NCI-H345 treated with DMSO at 0.1 percent for 48 hours (cell line): Measurements from ENCODE around the gene LIN37.

ENCODE experiments used
- DNase-seq: peaks from one replicate; lab custom pipeline; 2025; ENCODE audit not compliant: unreplicated experiment; lab: John Stamatoyannopoulos, UW

Gene LIN37

DNA sequence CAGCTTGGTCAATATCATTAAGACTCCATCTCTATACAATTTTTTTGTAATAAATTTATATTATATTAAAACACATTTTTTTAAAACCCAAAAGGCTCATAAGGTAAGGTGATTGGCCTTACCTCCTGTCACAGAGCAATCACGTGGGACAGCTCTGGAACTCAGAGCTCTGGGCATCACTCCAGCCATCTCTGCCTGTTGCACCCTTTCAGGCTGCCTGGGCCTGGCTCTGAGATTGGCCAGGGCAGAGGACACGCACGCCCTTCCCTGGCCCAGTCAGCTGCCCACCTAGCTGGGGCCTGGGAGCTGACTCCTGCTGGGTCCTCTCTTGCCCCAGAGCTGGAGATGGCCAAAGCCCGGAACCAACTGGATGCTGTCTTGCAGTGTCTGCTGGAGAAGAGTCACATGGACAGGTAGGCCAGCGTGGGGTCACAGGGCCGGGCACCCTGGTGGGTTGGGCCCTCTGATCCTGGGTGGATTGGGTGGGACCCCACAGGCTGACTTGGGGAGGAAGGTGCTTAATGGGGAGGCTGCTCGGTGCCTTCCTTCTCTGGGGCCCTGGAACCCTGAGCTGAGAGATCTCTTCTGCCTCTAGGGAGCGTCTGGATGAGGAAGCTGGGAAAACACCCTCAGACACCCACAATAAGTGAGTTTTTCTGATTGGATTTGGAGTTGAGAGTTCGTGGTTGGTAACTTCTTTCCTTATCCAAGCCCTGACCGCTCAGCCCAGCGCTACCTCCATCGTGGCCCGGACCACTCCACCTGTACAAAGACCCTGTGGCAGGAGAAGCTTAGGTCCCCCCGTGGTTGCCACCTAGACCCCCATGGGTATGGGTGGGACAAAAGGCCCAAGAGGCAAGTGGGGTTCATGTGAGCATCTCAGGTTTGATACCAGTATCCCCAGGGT is 3.7 kb downstream of the LIN37 start:
- no peak for DNase-seq

DNA sequence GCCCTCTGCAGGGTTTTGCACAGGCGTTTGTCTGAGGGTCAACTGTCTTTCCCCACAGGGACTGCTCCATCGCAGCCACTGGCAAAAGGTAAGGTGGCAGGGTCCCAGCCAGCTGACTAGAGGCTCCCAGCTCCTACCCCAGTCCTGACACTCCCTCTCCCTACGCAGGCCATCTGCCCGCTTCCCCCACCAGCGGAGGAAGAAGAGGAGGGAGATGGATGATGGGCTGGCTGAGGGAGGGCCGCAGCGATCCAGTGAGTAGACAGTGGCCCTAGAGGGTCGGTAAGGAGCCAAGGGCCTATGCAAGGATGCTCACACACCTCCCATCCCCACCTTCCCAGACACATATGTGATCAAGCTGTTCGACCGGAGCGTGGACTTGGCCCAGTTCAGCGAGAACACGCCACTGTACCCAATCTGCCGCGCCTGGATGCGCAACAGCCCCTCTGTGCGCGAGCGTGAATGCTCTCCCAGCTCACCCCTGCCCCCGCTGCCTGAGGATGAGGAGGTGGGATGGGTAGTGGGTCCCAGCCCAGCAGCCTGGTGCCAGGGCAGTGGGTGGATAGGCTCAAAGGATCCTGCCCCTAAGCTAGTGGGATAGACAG is 4.5 kb downstream of the LIN37 start:
- no peak for DNase-seq

DNA sequence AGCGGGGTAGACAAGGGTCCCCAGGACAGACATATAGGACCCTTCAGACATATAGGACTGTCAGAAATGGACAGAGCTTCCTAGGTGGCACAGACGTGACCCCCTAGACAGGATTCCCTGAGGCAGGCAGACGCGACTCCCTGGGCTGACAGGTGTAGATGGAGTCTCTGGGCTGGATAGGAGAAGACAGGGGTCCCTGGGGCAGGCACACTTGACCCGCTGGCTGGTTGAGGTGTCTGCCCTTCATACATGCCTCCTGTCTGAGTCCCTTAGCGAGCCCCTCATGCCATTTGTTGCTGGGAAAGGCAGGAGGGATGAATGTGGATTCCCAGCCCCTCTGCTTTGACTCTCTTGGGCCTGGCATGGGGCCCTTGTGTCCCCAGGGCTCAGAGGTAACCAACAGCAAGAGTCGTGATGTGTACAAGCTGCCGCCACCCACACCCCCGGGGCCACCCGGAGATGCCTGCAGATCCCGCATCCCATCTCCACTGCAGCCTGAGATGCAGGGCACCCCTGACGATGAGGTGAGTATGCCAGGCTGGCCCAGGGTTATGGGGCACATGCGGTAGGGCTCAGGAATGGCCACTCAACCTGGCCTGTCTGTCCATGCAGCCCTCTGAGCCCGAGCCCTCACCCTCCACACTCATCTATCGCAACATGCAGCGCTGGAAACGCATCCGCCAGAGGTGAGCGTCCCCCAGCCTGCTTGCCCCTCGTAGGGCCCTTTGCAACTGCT is 5.4 kb downstream of the LIN37 start:
- DNase-seq: no peak

DNA sequence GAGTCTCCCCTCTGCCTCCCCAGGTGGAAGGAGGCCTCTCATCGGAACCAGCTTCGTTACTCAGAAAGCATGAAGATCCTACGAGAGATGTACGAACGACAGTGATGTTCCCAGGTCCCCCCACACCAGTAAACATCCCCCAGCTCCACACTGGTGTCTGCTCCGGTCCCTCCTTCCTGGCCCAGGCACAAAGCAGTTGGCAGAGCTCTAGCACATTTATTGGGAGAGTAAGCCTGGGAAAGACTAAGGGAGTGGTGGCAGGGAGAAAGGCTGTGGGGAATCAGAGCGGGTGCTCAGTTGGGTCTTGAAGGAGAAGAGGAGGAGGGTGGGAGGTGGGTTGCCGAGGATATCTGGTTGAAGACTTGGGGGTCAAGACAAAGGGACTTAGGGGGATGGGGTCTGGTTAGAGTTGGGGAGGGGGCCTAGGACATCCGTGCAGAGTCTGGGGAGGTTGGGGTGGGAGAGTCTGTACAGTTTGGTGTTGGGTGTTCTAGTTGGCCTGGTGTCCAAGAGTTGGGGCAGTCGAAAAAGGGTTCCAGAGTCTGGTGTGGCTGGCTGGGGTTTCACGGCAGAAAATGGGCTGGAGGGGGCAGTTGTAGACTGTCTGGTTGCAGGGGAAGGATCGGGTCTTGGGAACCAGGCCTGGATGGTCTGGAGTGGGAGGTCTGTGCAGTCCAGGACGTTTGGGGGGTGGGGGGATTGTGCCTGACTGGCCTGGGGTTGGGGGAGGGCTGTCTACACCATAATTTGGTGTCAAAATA is 6.2 kb downstream of the LIN37 start:
- no peak for DNase-seq

DNA sequence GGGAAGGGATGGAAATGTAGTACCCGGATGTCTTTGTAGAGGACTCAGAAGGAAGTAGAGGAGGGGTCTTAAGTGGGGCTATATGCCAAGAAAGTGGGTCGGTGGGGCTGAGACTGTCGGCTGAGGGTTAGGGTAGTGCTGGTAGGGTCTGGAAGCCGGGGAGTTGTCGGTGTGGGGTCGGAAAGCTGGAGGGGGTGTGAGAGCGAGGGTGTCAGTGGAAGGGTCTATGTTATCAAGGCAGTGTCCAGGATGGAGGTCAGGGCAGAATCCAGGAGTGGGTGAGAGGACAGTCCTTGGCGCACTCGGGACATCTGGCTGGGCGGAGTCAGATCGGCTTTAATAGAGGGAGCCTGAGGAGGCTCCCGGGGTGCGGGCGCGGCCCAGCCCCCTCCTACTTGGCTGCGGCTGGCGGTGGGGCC is 6.8 kb downstream of the LIN37 start:
- no peak for DNase-seq

DNA sequence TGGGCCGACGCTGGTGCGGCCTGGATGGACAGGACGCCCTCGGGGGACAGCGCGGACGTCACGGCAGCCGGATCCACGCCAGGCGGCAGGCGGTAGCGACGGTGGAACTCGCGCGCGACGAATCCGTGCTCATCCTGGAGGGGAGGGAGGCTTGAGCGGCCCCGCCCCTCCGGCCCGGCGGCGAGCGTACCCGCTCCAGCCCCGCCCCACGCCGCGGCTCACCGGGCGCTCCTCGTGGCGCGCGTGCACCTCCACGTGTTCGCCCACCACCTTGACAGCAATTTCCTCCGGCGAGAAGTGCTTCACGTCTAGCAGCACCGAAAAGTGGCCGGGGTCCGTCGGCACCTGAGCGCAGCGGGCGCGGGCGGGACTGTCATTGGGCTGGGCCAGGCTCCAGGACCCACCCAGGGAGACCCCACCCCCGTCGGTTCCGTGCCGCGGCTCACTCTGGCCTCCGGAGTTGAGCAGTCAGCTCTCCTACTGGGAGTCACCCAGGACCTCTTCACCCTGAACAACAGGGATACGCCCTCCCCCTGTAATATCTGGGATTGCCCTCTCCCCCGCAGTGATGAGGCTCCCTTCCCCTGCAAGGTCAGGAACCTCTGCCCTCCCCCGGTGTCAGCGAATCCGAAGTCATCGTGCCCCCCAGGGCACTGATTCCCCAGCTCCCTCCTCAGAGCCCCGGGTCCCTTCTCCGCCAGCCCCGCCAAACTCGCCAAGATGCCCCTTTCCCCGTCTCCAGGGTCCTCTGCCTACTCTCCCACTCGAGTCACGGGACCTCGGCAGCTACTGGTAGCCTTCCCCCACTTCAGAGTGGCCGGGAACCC is 7.4 kb downstream of the LIN37 start:
- DNase-seq: no peak

DNA sequence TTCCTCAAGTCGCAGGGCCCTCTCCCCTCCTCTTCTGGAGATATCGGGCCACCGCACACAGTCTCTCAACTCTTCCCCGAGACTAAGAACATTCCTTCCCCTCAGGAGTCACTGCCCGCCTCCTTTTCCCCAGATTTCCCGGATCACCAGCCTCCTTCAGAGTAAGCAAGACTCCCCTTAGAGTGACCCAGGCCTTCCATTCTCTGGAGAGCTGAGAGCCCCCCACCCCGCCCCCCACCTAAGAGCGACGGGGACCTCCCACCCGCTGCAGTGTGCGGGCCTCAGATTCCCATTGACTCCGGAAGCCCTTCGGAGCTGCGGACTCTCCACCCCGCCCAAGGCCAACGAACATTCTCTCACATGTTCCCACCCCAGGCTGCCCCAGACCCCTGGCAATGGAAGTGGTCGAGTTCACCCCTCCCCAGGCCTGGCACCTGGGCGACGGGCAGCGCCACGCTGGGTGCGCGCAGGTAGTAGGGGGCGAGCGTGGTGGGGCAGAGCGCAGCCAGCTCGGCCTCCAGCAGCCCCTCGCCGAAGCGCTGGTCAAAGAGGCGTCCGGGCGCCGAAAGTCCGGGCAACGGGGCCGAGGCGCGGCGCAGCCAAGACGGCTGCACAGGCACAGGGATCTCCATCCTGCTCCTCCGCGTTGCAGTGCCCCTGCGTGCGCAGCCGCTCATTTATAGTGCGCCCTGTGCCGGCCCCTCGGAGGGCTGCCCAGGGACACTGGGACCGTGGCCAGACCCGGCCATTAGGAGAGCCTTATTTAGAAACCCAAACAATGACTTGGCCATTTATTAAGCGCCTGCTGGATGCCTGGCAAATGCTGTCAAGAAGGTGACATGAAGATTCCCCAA is 8.2 kb downstream of the LIN37 start, which contains the start of gene HSPB6:
Gene HSPB6 (minus strand): TSS at position 653 of the 854 bp plus-strand sequence. CDS start 21 bp downstream, at position 632.
- no peak for DNase-seq

DNA sequence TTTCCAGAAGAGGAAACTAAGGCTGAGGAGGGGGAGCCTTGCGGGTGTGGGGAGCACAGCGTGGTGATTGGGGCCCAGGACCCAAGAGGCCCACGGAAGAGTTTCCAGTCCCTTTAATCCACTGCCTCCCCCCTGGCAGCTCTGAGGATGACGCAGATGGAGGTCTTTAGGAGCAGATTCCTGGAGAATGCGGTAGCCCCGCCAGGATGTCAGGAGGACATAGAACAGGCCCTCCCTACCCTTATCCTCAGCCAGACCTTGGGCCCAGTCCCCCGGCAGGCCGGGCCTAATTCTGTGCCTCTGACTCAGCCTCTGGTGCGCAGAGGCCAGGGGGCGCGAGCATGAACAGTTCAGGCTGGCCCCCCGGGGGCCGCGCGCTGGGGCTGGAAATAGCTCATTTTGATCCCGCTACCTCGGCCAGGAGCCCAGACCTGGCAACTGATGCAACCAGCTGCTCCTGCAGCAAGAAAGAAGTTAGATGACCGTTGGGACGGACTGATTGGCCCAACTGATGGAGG is 8.9 kb downstream of the LIN37 start:
- DNase-seq: no peak

DNA sequence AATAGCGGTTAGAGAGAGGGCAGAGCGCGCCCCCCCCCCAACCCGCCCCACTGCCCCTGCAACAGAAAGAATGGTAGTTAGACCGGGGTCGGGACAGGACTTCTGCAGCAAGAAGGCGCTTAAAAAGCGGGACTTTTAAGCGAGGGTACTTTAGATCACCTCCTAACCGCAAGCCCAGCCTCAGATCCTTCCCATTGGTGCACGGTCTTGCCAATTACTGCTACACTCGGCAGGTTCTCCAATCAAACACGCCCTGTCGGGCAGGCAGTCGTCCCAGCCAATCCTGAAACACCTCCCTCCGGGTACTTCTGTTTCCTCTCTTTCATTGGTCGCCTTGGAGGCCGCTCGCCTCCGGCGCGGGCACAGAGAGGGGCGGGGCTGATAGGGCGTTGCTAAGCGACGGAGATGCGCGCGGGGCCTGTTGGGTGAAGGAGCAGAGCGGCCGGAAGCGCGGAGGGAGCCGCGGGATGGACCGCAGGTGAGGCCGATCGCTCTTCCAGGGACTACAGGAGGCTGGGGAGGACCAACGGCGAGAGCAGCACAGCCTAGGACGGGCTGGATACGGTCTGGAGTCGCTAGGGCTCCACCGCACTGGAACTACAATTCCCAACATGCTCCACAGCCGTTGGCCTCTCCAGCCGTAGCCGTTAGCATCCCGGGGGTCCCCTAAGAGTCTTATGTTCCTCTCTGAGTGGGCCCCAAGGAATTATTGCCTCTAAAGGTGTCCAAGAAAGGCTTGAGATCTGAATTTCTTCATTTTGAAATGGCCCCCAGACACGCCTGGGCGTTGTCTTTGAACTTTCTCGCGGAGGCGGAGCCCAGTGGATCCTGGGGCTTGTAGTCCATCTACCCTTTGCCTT is 9.6 kb downstream of the LIN37 start, which contains the start of gene PROSER3:
Gene PROSER3 (plus strand): TSS at position 428 of the 860 bp plus-strand sequence. CDS start 40 bp downstream, at position 468.
- peak; percentile 100 for DNase-seq

DNA sequence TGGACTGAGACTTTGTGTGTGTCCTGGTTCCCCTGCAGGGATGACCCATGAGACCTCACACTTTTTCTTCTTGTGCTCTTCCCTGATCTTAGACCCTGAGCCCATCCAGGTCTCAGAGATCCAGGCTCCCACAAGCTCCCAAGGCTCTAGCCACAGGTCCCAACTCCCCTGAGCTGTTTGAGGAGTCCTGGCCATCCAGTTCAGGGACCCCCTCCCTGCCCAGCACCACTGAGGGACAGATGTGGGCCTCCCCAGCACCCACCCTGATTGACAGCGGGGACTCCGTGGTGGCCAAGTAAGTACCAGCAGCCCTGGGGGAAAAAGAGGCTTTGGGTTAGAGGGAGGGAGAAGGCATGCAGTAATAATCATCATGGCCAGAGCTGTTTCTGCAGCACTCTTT is 11.3 kb downstream of the LIN37 start:
- DNase-seq: no peak

DNA sequence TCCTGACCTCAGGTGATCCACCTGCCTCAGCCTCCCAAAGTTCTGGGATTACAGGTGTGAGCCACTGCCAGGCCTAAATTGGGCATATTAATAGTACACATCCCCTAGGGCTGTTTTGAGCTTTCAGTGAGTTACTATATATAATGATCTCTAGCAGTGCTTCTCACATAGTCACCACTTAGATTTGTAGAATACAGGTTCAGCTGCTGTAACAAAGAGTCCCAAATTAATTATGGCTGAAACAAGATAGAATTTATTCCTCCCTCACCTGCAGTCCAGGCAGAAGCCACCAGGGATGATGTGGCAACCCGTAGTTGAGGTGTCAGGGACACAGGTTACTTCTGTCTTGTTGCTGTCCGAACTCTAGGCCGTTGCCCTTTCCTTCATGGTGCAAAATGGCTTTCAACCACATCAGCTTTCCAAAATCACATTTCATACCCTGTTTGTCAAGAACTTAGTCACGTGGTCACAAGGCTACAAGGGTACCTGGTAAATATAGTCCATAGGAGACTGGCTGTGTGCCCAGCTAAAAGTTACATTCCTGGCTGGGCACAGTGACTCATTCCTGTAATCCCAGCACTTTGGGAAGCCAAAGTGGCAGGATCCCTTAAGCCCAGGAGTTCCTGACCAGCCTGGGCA is 12.5 kb downstream of the LIN37 start:
- no peak for DNase-seq

DNA sequence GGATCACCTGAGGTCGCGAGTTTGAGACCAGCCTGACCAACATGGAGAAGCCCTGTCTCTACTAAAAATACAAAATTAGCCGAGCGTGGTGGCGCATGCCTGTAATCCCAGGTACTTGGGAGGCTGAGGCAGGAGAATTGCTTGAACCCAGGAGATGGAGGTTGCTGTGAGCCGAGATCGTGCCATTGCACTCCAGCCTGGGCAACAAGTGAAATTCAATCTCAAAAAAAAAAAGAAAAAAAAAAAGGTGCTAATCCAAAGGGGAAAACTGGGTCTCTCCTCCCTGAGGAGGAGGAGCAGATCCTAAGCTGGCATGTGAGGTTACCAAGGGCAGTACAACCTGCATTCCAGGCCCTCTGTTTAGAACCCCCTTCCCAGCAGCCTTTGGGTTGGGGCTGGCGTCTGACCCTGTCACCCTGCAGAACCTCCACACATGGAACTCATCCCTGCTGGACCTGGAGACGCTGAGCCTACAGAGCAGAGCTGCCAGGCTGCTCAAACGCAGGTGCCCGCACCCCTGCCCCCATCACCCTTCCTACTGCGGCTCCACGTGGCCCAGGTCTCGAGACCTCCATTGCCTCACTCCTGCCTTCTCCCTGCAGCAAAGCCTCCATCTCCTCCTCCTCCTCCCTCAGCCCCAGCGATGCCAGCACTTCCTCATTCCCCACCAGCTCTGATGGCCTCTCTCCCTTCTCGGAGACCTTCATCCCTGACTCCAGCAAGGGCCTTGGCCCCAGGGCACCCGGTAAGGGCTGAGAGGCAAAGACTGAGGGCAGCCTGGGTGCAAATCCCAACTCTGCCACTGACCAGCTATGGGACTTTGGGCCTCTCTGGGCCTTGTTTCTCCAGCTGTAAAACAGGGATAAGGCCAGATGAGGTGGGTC is 16.3 kb downstream of the LIN37 start:
- DNase-seq: no peak

DNA sequence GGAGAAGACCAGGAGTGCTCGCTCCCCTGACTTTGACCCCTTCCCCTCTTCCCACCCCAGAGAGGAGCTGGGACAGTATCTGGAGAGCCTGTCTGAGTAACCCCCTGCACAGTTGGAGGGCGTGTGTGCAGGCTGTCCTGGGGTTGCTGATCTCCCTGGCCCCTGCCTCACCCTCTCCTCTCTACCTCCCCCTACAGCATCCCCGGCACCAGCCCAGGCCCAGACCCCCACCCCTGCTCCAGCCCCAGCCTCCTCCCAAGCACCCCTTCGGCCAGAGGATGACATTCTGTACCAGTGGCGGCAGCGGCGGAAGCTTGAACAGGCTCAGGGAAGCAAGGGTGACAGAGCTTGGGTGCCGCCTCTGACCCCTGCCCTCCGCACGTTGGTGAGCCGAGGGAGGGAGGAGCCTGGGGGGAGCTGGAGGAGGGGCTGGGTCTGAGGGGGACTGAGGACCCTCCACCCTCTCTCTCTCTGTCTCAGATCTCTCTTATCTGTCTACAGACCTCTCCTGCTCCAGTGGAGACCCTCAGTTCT is 18.3 kb downstream of the LIN37 start:
- no peak for DNase-seq

DNA sequence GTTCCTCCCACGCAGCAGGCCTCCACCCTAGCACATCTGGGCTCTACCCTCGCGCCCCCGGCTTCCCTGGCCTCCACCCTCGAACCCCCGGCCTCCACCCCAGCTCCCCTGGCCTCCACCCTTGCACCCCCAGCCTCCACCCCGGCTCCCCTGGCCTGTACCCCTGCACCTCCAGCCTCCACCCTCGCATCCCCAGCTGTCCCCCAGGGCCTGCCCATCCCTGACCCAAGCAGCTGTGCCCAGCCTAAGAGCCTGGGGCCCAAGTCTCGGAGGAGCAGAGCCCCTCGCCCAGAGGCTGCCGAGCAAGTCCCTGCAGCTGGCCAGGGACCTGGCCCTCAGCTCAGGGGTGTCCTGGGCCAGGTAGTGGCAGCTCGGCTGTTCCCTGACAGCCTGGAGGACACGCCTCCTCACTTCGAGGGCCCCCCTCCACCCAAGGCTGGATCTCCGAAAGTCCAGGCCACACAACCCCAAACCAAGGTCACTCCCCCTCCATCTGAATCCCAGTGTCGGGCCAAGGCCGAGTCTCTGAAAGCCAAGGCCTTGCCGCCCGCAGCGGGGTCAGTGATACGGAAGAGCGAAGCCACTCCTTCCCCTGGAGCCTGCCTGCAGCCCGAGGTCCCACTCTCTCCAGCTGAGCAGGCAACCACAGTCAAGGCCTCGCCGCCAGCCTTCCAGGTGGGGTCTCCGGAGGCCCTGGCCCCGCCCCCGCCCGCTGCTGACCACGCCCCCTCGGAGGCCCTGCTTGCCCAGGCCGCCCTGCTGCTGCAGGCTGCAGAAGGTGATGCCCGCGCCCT is 19.1 kb downstream of the LIN37 start:
- no peak for DNase-seq

DNA sequence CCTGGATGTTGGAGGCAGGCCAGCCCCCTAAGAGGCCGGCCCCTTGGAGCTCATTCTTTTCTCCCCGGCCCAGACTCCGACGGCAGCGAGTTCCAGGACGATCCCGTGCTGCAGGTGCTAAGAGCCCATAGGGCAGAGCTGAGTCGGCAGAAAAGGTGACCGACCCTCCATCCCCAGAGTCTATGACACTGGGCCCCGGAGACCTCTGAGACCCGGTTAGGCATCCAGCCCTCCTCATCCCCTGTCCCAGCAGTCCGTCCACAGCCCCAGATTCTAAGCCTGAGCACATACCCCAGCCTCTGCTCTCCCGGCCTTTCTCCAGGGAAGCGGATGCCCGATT is 19.7 kb downstream of the LIN37 start:
- no peak for DNase-seq
